HG02840 (cell line): ENCODE measurements around the gene LNX2.
A peak's percentile ranks its signal among the peaks of the same experiment; 100 is the strongest.
"Not testable (repeated sequence)": the region's sequence is repeated elsewhere in the genome, so short reads cannot be mapped to it uniquely, and the experiment has no call there.

Experiments
- ATAC-seq: cut with Tn5 transposase; IDR thresholded peaks from one replicate; pipeline ENCODE4 v1.9.1; 2021; ENCODE audit warnings: mild to moderate bottlenecking, moderate library complexity, moderate number of reproducible peaks; ENCODE audit not compliant: unreplicated experiment, low FRiP score

Gene LNX2

GRCh38 chr13:27638001-27638400, 17.7 kb upstream of the LNX2 start:
- ATAC-seq, result no peak

DNA sequence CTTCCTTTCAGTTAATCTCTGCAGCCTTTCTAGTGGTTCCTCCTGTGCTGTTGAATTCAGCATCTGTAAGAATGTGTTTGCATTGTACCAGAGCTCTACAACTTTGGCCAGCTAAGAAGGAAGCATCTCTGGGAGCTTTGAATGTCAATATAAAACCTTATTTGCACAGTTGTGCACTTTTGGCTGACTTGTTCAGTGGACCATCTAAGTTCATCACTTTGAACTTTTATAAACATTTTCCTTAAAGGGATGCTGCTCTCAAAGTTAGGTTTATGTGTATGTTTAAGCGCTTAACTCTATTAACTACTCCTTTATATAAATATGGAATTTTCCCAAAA, 16.9 kb upstream of the LNX2 start:
- ATAC-seq, result no peak

- no peak for ATAC-seq
These were observed 16.4 kb upstream of the LNX2 start for GRCh38 chr13:27636589-27637288.

GRCh38 chr13:27635266-27635665, 14.9 kb upstream of the LNX2 start:
- no peak for ATAC-seq

DNA sequence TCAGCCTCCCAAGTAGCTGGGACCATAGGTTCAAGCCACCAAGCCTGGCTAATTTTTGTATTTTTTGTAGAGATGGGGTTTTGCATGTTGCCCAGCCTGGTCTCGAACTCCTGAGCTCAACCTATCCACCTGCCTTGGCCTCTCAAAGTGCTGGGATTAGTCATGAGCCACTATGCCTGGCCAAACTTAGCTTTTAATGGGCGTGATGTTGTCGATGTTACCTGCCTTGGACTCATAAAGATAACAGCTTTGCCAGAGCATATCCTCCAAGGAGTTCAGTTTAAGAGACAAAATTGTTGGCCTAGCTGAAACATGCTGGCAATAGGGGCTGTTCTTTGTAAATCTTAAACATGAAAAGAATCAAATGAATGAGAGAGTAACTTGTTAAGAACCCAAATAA, 14.5 kb upstream of the LNX2 start:
- ATAC-seq, result no peak

GRCh38 chr13:27634231-27634630, 13.9 kb upstream of the LNX2 start:
- ATAC-seq, result no peak

DNA sequence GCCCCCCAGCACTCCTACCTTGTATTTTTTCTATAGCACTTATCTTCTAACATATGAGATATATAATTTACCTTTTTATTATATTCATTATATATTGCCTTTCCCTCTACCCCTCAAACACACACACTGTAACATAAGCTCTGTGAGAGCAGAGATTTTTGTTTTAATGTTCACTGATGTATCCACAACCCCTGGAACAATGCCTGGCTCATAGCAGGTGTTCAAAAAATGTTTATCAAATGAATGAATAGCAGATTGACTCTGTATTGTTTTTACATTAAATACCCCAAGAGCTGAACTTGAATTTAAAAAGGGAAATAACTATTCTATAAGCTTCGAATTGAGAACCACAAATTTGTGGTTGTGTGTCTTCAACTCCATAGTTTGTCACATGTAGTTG, 12.3 kb upstream of the LNX2 start:
- no peak for ATAC-seq

- no peak for ATAC-seq
These were observed 11.9 kb upstream of the LNX2 start for GRCh38 chr13:27632214-27632613.

DNA sequence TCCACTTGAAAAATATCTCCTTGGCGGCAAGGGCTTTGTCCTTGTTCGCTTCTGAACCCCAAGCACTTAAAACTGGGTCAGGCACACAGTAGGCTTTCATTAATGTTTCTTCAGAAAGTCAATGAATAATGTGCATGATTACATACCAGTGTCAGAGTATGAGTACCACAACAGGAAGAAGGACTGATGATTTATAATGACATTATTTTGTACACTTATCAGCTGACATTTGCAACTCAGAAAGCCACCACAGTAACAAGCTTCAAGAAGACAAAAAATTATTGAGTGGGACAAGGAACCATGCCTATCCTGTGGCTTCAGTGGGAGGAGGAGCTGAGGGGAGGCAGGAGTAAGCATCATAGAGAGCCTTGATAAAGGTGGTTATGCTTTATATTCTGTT, 11.3 kb upstream of the LNX2 start:
- no peak for ATAC-seq

- ATAC-seq, result no peak
These were observed 10.8 kb upstream of the LNX2 start for GRCh38 chr13:27631156-27631555.

DNA sequence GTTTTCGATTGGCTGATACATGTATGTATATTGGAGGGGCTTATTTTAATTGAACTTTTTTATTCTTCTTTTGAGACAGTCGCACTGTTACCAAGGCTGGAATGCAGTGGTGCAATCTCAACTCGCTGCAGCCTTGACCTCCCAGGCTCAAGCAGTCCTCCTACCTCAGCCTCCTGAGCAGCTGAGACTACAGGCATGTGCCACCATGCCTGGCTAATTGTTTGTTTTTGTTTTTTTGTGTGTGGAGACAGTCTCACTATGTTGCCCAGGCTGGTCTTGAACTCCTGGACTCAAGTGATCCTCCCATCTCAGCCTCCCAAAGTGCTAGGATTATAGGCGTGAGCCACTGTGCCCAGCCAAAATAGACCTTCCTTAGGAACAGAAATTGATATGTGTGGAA, 8.4 kb upstream of the LNX2 start:
- ATAC-seq, result not testable (repeated sequence)

- no peak for ATAC-seq
These were observed 7.8 kb upstream of the LNX2 start for GRCh38 chr13:27628081-27628480.

DNA sequence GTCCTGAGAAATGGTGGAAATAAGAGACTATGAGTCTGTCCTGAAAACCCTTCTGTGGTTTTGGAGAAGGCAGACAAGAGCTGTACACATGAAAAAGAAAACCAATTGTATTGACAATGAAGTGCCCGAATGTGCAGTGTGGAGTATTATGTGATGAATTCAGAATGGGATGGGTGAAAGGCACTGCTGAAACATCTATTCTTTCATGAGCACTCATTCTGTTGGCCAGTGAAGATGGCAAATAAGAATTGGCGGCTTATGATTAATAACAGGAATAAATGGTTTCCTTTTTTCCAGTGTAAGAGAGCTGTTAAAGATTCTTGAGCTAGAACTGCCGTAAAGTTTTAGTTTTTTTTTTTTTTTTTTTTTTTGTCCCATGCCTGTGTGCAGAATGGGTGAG, 7.1 kb upstream of the LNX2 start:
- ATAC-seq, result no peak

- no peak for ATAC-seq
These were observed 5.5 kb upstream of the LNX2 start for GRCh38 chr13:27625839-27626238.

DNA sequence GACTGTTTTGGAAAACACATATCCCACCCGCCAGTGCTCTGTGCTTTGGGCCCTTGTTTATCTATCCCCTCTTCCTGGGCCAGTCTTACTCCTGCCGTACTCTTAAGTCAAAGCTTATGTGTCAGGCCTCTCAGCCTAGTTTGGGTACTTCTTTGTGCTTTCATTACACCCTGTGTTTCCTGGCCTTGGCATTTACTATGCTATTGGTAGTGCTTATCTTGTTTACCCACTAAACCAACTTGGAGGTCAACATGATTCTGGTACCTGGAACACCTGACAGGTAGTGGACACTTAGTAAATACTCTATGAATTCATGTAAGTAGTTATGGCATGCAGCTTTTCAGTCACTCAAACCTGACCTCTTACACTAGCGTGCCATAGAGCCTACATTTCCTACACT, 3.7 kb upstream of the LNX2 start:
- no peak for ATAC-seq

DNA sequence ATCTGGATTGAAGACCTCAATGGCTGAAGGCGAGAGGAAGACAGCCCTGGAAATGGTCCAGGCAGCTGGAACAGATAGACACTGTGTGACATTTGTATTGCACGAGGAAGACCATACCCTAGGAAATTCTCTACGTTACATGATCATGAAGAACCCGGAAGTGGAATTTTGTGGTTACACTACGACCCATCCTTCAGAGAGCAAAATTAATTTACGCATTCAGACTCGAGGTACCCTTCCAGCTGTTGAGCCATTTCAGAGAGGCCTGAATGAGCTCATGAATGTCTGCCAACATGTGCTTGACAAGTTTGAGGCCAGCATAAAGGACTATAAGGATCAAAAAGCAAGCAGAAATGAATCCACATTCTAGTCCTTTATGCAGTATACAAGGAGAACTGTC, 2.6 kb upstream of the LNX2 start:
- ATAC-seq, result no peak

- no peak for ATAC-seq
These were observed 1.9 kb upstream of the LNX2 start for GRCh38 chr13:27622102-27622820.

- peak; percentile 51 for ATAC-seq
These were observed 1.2 kb upstream of the LNX2 start, which contains the start of gene POLR1D for GRCh38 chr13:27621366-27622101. Gene POLR1D, plus strand, starts transcription at chr13:27621892. Its CDS starts 92 bp downstream, at chr13:27621984.

- ATAC-seq, result no peak
These were observed 712 bp upstream of the LNX2 start for GRCh38 chr13:27621116-27621365.

GRCh38 chr13:27619728-27620376, 477 bp downstream of the LNX2 start:
- ATAC-seq, result peak; percentile 34

DNA sequence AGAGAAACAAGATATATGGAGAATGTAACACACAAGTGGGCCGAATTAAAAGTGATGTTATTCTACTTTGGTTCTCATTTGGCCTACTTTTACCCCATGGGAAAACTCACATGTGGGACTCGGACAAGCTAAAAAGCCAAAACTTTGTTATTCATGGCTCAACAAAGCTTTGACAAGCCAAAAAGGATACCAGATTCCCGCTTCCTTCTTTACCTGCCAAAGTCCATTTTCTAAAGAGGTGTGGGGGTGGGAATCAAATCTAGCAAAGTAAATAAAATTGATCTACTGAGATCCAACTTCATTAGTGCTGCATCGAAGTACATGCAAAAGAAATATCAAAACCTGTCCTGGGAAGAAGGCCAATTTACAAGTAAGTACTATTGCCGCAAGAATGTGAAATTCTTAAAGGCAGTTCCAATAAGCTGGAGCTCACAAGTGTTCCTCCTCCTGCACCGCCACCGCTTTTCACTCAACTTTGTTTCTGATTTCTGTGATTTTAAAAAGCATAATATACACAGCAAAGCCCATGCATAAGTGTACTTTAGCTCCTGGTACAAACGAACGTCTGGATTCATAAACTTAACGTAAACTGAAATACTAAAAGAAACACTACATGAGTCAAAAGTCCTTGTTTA, 1.1 kb downstream of the LNX2 start:
- ATAC-seq, result no peak
